Measurements from ENCODE around the gene DUSP12. TPM values are rescaled to one million over a fixed set of nuclear protein-coding genes. Genes with fewer than 3 reads are reported as not detected.

The DUSP12 gene
- total and polyA plus RNA-seq, 9 of the 15 experiments (the other 6 are each of a cell fraction or from before 2014, with no cell fraction given): 10.4 to 81.4 (median 43.6) TPM

DNA sequence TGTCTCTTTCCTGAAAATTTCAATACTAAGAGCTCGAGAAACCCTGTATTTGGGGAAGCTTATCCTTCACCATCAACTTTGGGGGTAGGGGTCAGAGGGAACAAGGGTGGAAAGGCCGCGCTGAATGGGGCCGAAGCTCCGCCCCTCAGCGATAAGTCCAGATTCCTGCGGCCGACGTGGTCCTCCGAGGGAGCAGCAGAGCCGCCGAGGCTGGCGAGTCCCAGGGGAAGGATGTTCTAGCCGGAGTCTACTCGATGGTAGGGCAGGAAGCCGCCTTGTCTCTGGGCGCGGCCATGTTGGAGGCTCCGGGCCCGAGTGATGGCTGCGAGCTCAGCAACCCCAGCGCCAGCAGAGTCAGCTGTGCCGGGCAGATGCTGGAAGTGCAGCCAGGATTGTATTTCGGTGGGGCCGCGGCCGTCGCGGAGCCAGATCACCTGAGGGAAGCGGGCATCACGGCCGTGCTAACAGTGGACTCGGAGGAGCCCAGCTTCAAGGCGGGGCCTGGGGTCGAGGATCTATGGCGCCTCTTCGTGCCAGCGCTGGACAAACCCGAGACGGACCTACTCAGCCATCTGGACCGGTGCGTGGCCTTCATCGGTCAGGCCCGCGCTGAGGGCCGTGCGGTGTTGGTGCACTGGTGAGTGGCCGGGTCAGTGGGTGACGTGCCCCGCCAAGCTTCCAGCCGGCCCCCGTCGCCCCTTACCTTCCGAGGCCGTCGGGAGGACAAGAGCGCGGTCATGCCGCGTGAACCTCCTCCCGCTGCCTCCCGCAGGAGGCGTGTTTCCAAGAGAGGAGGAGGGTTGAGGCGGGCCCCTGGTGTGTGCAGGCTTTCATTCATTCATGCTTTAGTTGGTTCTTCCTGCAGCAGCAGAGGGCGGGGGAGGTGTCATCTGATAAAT is at the start of gene DUSP12 (continued):
- no peak for TF ChIP-seq ZNF165 (CRISPR knock-in tag; IDR thresholded peaks at IDR 0.05; ENCODE audit: borderline replicate concordance)
- peak; percentile 46 to 79; a peak in 3 of 4 replicates for TF ChIP-seq SIN3A (IDR thresholded peaks at IDR 0.05; ENCODE audit: borderline replicate concordance in 2 of 2, control insufficient read depth in 1 of 2, low read depth in 2 of 2, low read length in 2 of 2)
- TF ChIP-seq SAFB (IDR thresholded peaks at IDR 0.05; ENCODE audit: borderline replicate concordance, low read depth, low read length): no peak
- TF ChIP-seq SP1 (CRISPR knock-in tag; IDR thresholded peaks at IDR 0.05): peak; percentile 85
- no peak for TF ChIP-seq TFAM (CRISPR knock-in tag; conservative IDR thresholded peaks at IDR 0.05)
- TF ChIP-seq MTA2 (IDR thresholded peaks at IDR 0.05; ENCODE audit: low read depth): no peak
- no peak for TF ChIP-seq NFIX (CRISPR knock-in tag; IDR thresholded peaks at IDR 0.05; ENCODE audit: low read depth)
- TF ChIP-seq, protein P1, sequence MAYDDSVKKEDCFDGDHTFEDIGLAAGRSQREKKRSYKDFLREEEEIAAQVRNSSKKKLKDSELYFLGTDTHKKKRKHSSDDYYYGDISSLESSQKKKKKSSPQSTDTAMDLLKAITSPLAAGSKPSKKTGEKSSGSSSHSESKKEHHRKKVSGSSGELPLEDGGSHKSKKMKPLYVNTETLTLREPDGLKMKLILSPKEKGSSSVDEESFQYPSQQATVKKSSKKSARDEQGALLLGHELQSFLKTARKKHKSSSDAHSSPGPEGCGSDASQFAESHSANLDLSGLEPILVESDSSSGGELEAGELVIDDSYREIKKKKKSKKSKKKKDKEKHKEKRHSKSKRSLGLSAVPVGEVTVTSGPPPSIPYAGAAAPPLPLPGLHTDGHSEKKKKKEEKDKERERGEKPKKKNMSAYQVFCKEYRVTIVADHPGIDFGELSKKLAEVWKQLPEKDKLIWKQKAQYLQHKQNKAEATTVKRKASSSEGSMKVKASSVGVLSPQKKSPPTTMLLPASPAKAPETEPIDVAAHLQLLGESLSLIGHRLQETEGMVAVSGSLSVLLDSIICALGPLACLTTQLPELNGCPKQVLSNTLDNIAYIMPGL (CRISPR knock-in tag; IDR thresholded peaks at IDR 0.05): no peak; the same call in 1 of the 2 replicates
- no peak for TF ChIP-seq ASH1L (IDR thresholded peaks at IDR 0.05; ENCODE audit: borderline replicate concordance, low read depth, partially characterized antibody)
- no peak for TF ChIP-seq HMGN3 (IDR thresholded peaks at IDR 0.05; ENCODE audit: borderline replicate concordance, extremely low read depth, insufficient read length, low read depth, low read length)
- TF ChIP-seq, protein P2, sequence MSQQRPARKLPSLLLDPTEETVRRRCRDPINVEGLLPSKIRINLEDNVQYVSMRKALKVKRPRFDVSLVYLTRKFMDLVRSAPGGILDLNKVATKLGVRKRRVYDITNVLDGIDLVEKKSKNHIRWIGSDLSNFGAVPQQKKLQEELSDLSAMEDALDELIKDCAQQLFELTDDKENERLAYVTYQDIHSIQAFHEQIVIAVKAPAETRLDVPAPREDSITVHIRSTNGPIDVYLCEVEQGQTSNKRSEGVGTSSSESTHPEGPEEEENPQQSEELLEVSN (IDR thresholded peaks at IDR 0.05; ENCODE audit: borderline replicate concordance in 1 of 2, extremely low read depth in 1 of 2, insufficient read depth in 1 of 2, insufficient read length in 1 of 2, low read depth in 1 of 2, low read length in 1 of 2, poor library complexity in 1 of 2, severe bottlenecking in 1 of 2): peak; percentile 87 to 89
- TF ChIP-seq, protein P3, sequence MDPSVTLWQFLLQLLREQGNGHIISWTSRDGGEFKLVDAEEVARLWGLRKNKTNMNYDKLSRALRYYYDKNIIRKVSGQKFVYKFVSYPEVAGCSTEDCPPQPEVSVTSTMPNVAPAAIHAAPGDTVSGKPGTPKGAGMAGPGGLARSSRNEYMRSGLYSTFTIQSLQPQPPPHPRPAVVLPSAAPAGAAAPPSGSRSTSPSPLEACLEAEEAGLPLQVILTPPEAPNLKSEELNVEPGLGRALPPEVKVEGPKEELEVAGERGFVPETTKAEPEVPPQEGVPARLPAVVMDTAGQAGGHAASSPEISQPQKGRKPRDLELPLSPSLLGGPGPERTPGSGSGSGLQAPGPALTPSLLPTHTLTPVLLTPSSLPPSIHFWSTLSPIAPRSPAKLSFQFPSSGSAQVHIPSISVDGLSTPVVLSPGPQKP (CRISPR knock-in tag; IDR thresholded peaks at IDR 0.05): no peak
- no peak for TF ChIP-seq RAD51 (IDR thresholded peaks at IDR 0.05; ENCODE audit: borderline replicate concordance, low read depth)
- peak in 1 of 2 experiments; percentile 18; a peak in 2 of 4 replicates for TF ChIP-seq SIX5 (IDR thresholded peaks at IDR 0.05; ENCODE audit: borderline replicate concordance in 1 of 2, insufficient read depth in 1 of 2, low read depth in 1 of 2, low read length in 2 of 2)
- TF ChIP-seq RNF2 (IDR thresholded peaks at IDR 0.05): peak; percentile 75
- no peak for TF ChIP-seq IRF2 (CRISPR knock-in tag; IDR thresholded peaks at IDR 0.05)
- TF ChIP-seq ZNF311 (CRISPR knock-in tag; IDR thresholded peaks at IDR 0.05): no peak
- TF ChIP-seq, protein P4, sequence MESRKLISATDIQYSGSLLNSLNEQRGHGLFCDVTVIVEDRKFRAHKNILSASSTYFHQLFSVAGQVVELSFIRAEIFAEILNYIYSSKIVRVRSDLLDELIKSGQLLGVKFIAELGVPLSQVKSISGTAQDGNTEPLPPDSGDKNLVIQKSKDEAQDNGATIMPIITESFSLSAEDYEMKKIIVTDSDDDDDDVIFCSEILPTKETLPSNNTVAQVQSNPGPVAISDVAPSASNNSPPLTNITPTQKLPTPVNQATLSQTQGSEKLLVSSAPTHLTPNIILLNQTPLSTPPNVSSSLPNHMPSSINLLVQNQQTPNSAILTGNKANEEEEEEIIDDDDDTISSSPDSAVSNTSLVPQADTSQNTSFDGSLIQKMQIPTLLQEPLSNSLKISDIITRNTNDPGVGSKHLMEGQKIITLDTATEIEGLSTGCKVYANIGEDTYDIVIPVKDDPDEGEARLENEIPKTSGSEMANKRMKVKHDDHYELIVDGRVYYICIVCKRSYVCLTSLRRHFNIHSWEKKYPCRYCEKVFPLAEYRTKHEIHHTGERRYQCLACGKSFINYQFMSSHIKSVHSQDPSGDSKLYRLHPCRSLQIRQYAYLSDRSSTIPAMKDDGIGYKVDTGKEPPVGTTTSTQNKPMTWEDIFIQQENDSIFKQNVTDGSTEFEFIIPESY (CRISPR knock-in tag; IDR thresholded peaks at IDR 0.05): 0 out of 2 replicates have a peak, but pooled peaks have one; percentile 8
- no peak for TF ChIP-seq ETS2 (tag; IDR thresholded peaks at IDR 0.05; ENCODE audit: borderline replicate concordance, poor library complexity, severe bottlenecking)
- TF ChIP-seq MEIS2 (IDR thresholded peaks at IDR 0.05; ENCODE audit: partially characterized antibody): peak; percentile 99
